PC-3 (cell line): ENCODE data around the gene BCORL1. TPM values are rescaled to one million over a fixed set of nuclear protein-coding genes. Genes with fewer than 3 reads are reported as not detected.

ENCODE experiments used
- ATAC-seq: fragments of 200-7000 bp; cut with Tn5 transposase; 2 replicates; pipeline ENCODE4 v1.9.1; 2020; ENCODE audit warnings: mild to moderate bottlenecking, moderate library complexity
- BruUV-seq: library from RNA; stranded (reverse); fragments of 400-500 nt; replicated peaks from 2 replicates; lab custom pipeline; 2021; lab: Mats Ljungman, UMichigan
- CTCF ChIA-PET: fragments of 300-600 bp; sonication (Branson Sonifier 250); formaldehyde crosslinking; loops from one replicate; lab custom pipeline; 2022; ENCODE audit warnings: antibody characterized with exemption; lab: Charles Lee
- POLR2A ChIA-PET: fragments of 300-600 bp; sonication (Branson Sonifier 250); formaldehyde crosslinking; loops from one replicate; lab custom pipeline; 2022; ENCODE audit warnings: antibody characterized with exemption; ENCODE audit not compliant: unreplicated experiment; lab: Charles Lee
- DNase-seq: peaks from one replicate; pipeline ENCODE4 v3.0.0-alpha.2; 2015
- H2AFZ ChIP-seq: fragments of 300-600 bp; sonication (generic); 2 replicates; pipeline ENCODE4 v1.6.0; 2016; ENCODE audit warnings: antibody characterized with exemption, low read length
- H3F3A ChIP-seq: fragments of 300-600 bp; sonication (generic); one replicate; pipeline ENCODE4 v1.6.0; 2017; ENCODE audit warnings: antibody characterized with exemption, low read length, control low read depth, mild to moderate bottlenecking; ENCODE audit not compliant: unreplicated experiment
- H3K27ac ChIP-seq: fragments of 300-600 bp; sonication (generic); 2 replicates; pipeline ENCODE4 v1.5.1; 2016; ENCODE audit warnings: mild to moderate bottlenecking, low read length
- H3K27me3 ChIP-seq: fragments of 300-600 bp; sonication (generic); 2 replicates; pipeline ENCODE4 v1.6.1; 2016; ENCODE audit warnings: low read length, mixed read lengths
- H3K36me3 ChIP-seq: fragments of 300-600 bp; sonication (generic); 2 replicates; pipeline ENCODE4 v1.6.1; 2016; ENCODE audit warnings: low read depth, mixed run types, low read length, mixed read lengths
- H3K4me1 ChIP-seq: fragments of 300-600 bp; sonication (generic); 2 replicates; pipeline ENCODE4 v1.5.1; 2016; ENCODE audit warnings: low read length; ENCODE audit not compliant: insufficient read depth
- H3K4me2 ChIP-seq: fragments of 300-600 bp; sonication (generic); 2 replicates; pipeline ENCODE4 v1.6.0; 2016; ENCODE audit warnings: low read length
- H3K4me3 ChIP-seq: fragments of 300-600 bp; sonication (generic); 2 replicates; pipeline ENCODE4 v1.5.1; 2016; ENCODE audit warnings: mild to moderate bottlenecking, low read length, mixed read lengths
- H3K79me2 ChIP-seq: fragments of 300-600 bp; sonication (generic); 2 replicates; pipeline ENCODE4 v1.6.1; 2017; ENCODE audit warnings: low read length, mixed read lengths
- H3K9ac ChIP-seq: fragments of 300-600 bp; sonication (generic); 2 replicates; pipeline ENCODE4 v1.6.0; 2016; ENCODE audit warnings: mild to moderate bottlenecking, low read length
- H3K9me2 ChIP-seq: fragments of 300-600 bp; sonication (generic); replicated peaks from 2 replicates; pipeline ENCODE4 v1.6.1; 2016; ENCODE audit warnings: mixed run types, low read length, mixed read lengths
- H3K9me3 ChIP-seq: fragments of 300-600 bp; sonication (generic); 2 replicates; pipeline ENCODE4 v1.6.1; 2016; ENCODE audit warnings: low read length, mixed read lengths
- H4K20me1 ChIP-seq: fragments of 300-600 bp; sonication (generic); 2 replicates; pipeline ENCODE4 v1.6.1; 2016; ENCODE audit warnings: low read length, mixed read lengths
- CTCF ChIP-seq: fragments of 300-600 bp; sonication (generic); conservative IDR thresholded peaks from 2 replicates; pipeline ENCODE4 v1.5.1; 2017; ENCODE audit warnings: antibody characterized with exemption, low read depth, mild to moderate bottlenecking, low read length
- EZH2 ChIP-seq: fragments of 300-600 bp; sonication (generic); IDR thresholded peaks from one replicate; pipeline ENCODE4 v1.6.1; 2017; ENCODE audit warnings: antibody characterized with exemption, mild to moderate bottlenecking, low read length; ENCODE audit not compliant: unreplicated experiment
- EZH2phosphoT487 ChIP-seq: fragments of 300-600 bp; sonication (generic); IDR thresholded peaks from 2 replicates; pipeline ENCODE4 v1.6.1; 2018; ENCODE audit warnings: mild to moderate bottlenecking, antibody characterized with exemption, low read length, borderline replicate concordance
- intact Hi-C: fragments of 100-400 bp; cut with micrococcal nuclease; formaldehyde crosslinking; loops from 2 replicates; pipeline ENCODE4 v1.9.0; 2023
- total RNA-seq: library from RNA; depleted of rRNA; stranded (reverse); fragments of >200 nt; gene quantifications from 2 replicates; pipeline ENCODE4 v1.2.3, GENCODE V29; 2014

Gene BCORL1
- total RNA-seq, 1 experiment from 2014 or later = 3.1 TPM

GRCh38 chrX:130066975-130067615 lies 84.7 kb downstream of the BCORL1 start:
- Histone ChIP-seq H3K4me2 (no peak overlapping the region), H2AFZ (no peak overlapping the region), H3K4me3 (no peak overlapping the region), H4K20me1 (no peaks in the 10 kb centered on the region), H3K27ac (no peak overlapping the region), H3F3A (no peaks in the 10 kb centered on the region), H3K9me3 (no peaks in the 10 kb centered on the region), H3K4me1 (no peaks in the 10 kb centered on the region), H3K79me2 (no peaks in the 10 kb centered on the region), H3K27me3 (no peaks in the 10 kb centered on the region), H3K9ac (no peak overlapping the region), H3K9me2 (no peaks in the 10 kb centered on the region), H3K36me3 (no peaks in the 10 kb centered on the region; the same call in 1 of the 2 replicates)
- no TSS peak for BruUV-seq
- intact Hi-C loops = no loop called here
- no peak for ATAC-seq
- POLR2A ChIA-PET = no interaction called here
- CTCF ChIA-PET = interaction anchor here (0.7 kb wide), 1 partner anchor 13 kb away, joined by 3 read pairs; no protein-coding TSS in a partner anchor
- no peak for DNase-seq
- TF ChIP-seq CTCF (no peak), EZH2 (no peak), EZH2phosphoT487 (no peak)

DNA sequence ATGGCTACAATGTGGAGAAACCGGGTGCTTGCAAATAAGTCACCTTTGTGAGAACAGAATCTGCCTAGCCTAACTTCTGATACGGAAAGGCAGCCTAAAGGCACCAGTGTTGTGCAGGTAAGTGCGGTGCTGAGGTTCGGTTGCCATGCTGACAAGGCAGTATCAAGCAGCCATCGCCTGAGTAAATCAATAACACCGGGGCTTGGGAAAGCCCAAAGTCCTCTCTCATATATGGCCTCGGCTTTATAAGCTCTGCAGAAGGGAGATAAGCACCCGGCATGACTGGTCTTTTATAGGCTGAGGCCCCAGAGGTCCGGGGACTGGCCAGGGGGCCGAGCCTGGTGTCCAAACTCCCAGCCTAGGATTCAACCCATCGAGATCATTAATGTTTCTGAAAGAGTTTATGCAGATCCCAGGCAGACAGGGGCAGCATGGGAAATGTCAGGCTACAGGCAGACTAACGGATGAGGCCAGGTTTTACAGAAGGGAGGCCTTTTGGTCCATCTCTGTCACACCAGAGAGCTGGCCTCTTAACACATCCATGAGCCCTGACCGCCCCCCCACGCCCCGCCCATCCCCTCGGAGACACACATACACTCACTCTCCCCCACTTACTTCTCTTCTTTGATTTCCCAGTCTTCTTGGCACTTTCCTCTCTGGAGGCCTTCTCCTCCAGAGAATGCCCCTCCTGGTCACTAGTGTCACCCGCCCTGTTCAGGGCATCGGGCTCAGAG lies 89.3 kb downstream of the BCORL1 start:
- CTCF ChIA-PET = no interaction called here
- no TSS peak for BruUV-seq
- no peak overlapping the region for H3K4me3 ChIP-seq
- intact Hi-C loops = no loop called here
- DNase-seq (no peak), ATAC-seq (no peak)
- no peaks in the 10 kb centered on the region for H3K79me2 ChIP-seq
- no peak for TF ChIP-seq EZH2
- no peak for TF ChIP-seq EZH2phosphoT487
- no peak for TF ChIP-seq CTCF
- no peaks in the 10 kb centered on the region for H3K4me1 ChIP-seq
- H2AFZ ChIP-seq = no peak overlapping the region
- no peaks in the 10 kb centered on the region for H3K9me3 ChIP-seq
- no peak overlapping the region for H3K9ac ChIP-seq
- POLR2A ChIA-PET = no interaction called here
- no peak overlapping the region for H3K27ac ChIP-seq
- H3K4me2 ChIP-seq = no peak overlapping the region
- no peaks in the 10 kb centered on the region for H3K27me3 ChIP-seq
- H4K20me1 ChIP-seq = no peaks in the 10 kb centered on the region
- H3F3A ChIP-seq = no peaks in the 10 kb centered on the region
- H3K9me2 ChIP-seq = no peaks in the 10 kb centered on the region
- peaks cover 2% of the 10 kb centered on the region; the same call in 1 of the 2 replicates for H3K36me3 ChIP-seq

DNA sequence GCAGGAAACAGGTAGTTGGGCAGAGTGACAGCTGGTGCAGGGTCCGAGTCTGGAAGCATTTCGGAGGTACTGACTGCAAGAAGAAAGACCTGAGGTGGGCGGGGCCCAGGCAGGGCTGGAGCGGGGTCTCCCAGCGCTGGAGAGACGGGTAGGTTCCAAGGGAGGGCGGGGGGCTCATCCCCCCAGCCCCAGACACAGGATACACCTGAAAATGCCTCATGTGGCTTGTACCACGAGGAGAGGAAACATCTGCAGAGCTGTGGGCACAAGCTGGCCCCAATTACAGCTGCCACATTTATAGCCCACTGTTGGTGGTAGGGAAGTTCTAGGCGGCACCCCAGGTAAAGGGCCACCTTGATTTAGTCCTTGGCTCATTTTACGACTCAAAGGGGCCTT lies 89.9 kb downstream of the BCORL1 start:
- ChIA-PET POLR2A (no interaction called here), CTCF (no interaction called here)
- Histone ChIP-seq H3K36me3 (peaks cover 2% of the 10 kb centered on the region; the same call in 1 of the 2 replicates), H3F3A (no peaks in the 10 kb centered on the region), H3K27me3 (no peaks in the 10 kb centered on the region), H3K4me2 (no peak overlapping the region), H2AFZ (no peak overlapping the region), H3K4me1 (no peaks in the 10 kb centered on the region), H3K9me2 (no peaks in the 10 kb centered on the region), H4K20me1 (no peaks in the 10 kb centered on the region), H3K9me3 (no peaks in the 10 kb centered on the region), H3K9ac (no peak overlapping the region), H3K4me3 (no peak overlapping the region), H3K27ac (no peak overlapping the region), H3K79me2 (no peaks in the 10 kb centered on the region)
- intact Hi-C loops = no loop called here
- no peak for ATAC-seq
- no TSS peak for BruUV-seq
- no peak for TF ChIP-seq EZH2phosphoT487
- TF ChIP-seq EZH2 = no peak
- DNase-seq = no peak
